ENCODE results near the gene C20orf204.

The C20orf204 gene

DNA sequence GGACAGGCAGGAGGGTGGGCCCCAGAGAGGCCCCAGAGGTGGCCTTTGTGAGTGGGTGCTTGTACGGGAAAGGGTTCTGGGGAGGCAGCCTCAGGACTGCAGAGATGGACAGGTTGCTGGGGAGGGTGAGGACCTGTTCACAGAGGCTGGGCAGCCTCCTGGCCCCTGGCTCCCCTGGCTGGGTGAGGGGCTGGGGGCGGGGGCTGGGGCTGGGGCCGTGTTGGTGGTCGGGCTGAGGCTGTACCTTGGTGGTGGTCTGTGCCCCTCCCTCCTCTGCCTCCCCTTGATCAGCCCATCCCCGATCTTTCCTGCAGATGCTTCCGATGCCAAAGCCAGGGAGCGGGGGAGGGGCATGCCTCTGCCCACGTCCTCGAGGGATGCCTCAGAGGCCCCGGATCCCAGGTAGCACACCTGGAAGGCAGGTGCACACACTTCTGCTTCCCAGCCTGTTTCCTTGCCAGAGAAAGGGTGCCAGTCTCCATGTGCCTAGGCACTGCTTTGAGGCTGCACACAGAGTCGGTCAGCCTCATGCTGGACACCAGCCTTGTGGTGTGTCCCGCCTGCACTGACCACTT lies 31.8 kb downstream of the C20orf204 start:
- Histone ChIP-seq H3K9ac (ENCODE audit: low read length in 2 of 2) (no peak overlapping the region), H3K4me1 (ENCODE audit: control insufficient read depth, insufficient read depth, low read length) (peaks cover 19% of the 10 kb centered on the region), H3K9me3 (ENCODE audit: control insufficient read depth in 2 of 2, low read length in 2 of 2) (no peaks in the 10 kb centered on the region), H3K36me3 (ENCODE audit: control insufficient read depth in 2 of 2, insufficient read depth in 2 of 2, low read length in 2 of 2) (peaks cover 0 to 2% of the 10 kb centered on the region in 2 donors), H3K27ac (ENCODE audit: low read length) (no peak overlapping the region), H3K4me3 (ENCODE audit: low read length in 2 of 2) (no peak overlapping the region), H3K27me3 (ENCODE audit: control insufficient read depth in 1 of 2, insufficient read depth in 2 of 2, low read length in 2 of 2) (no peaks in the 10 kb centered on the region)

GRCh38 chr20:64068386-64069208 lies 32.6 kb downstream of the C20orf204 start:
- Histone ChIP-seq H3K27ac (ENCODE audit: low read length) (no peak overlapping the region), H3K36me3 (ENCODE audit: control insufficient read depth in 2 of 2, insufficient read depth in 2 of 2, low read length in 2 of 2) (peaks cover 0 to 2% of the 10 kb centered on the region in 2 donors), H3K4me3 (ENCODE audit: low read length in 2 of 2) (no peak overlapping the region), H3K27me3 (ENCODE audit: control insufficient read depth in 1 of 2, insufficient read depth in 2 of 2, low read length in 2 of 2) (no peaks in the 10 kb centered on the region), H3K9me3 (ENCODE audit: control insufficient read depth in 2 of 2, low read length in 2 of 2) (no peaks in the 10 kb centered on the region), H3K9ac (ENCODE audit: low read length in 2 of 2) (no peak overlapping the region), H3K4me1 (ENCODE audit: control insufficient read depth, insufficient read depth, low read length) (peaks cover 17% of the 10 kb centered on the region)

- H3K27ac ChIP-seq (ENCODE audit: low read length), result no peak overlapping the region
Observed at GRCh38 chr20:64069209-64069613, 33.2 kb downstream of the C20orf204 start.

GRCh38 chr20:64069614-64070243 lies 33.7 kb downstream of the C20orf204 start:
- Histone ChIP-seq H3K4me3 (ENCODE audit: low read length in 2 of 2) (no peak overlapping the region), H3K36me3 (ENCODE audit: control insufficient read depth in 2 of 2, insufficient read depth in 2 of 2, low read length in 2 of 2) (peaks cover 0 to 2% of the 10 kb centered on the region in 2 donors), H3K27ac (ENCODE audit: low read length) (no peak overlapping the region), H3K4me1 (ENCODE audit: control insufficient read depth, insufficient read depth, low read length) (peaks cover 7% of the 10 kb centered on the region), H3K9me3 (ENCODE audit: control insufficient read depth in 2 of 2, low read length in 2 of 2) (no peaks in the 10 kb centered on the region), H3K9ac (ENCODE audit: low read length in 2 of 2) (no peak overlapping the region), H3K27me3 (ENCODE audit: control insufficient read depth in 1 of 2, insufficient read depth in 2 of 2, low read length in 2 of 2) (no peaks in the 10 kb centered on the region)

More at GRCh38 chr20:64069209-64069613, 33.2 kb downstream of the C20orf204 start:
- Histone ChIP-seq H3K27me3 (ENCODE audit: control insufficient read depth in 1 of 2, insufficient read depth in 2 of 2, low read length in 2 of 2) (no peaks in the 10 kb centered on the region), H3K4me1 (ENCODE audit: control insufficient read depth, insufficient read depth, low read length) (peaks cover 11% of the 10 kb centered on the region), H3K36me3 (ENCODE audit: control insufficient read depth in 2 of 2, insufficient read depth in 2 of 2, low read length in 2 of 2) (peaks cover 0 to 2% of the 10 kb centered on the region in 2 donors), H3K9ac (ENCODE audit: low read length in 2 of 2) (no peak overlapping the region), H3K9me3 (ENCODE audit: control insufficient read depth in 2 of 2, low read length in 2 of 2) (no peaks in the 10 kb centered on the region), H3K4me3 (ENCODE audit: low read length in 2 of 2) (no peak overlapping the region)

- H3K4me1 ChIP-seq (ENCODE audit: control insufficient read depth, insufficient read depth, low read length), result peaks cover 2% of the 10 kb centered on the region
- H3K27ac ChIP-seq (ENCODE audit: low read length), result no peak overlapping the region
- H3K27me3 ChIP-seq (ENCODE audit: control insufficient read depth in 1 of 2, insufficient read depth in 2 of 2, low read length in 2 of 2), result no peaks in the 10 kb centered on the region
- no peak overlapping the region for H3K9ac ChIP-seq (ENCODE audit: low read length in 2 of 2)
- H3K36me3 ChIP-seq (ENCODE audit: control insufficient read depth in 2 of 2, insufficient read depth in 2 of 2, low read length in 2 of 2), result peaks cover 0 to 2% of the 10 kb centered on the region in 2 donors
- H3K4me3 ChIP-seq (ENCODE audit: low read length in 2 of 2), result no peak overlapping the region
- no peaks in the 10 kb centered on the region for H3K9me3 ChIP-seq (ENCODE audit: control insufficient read depth in 2 of 2, low read length in 2 of 2)
Observed at GRCh38 chr20:64070244-64070993, 34.4 kb downstream of the C20orf204 start.

DNA sequence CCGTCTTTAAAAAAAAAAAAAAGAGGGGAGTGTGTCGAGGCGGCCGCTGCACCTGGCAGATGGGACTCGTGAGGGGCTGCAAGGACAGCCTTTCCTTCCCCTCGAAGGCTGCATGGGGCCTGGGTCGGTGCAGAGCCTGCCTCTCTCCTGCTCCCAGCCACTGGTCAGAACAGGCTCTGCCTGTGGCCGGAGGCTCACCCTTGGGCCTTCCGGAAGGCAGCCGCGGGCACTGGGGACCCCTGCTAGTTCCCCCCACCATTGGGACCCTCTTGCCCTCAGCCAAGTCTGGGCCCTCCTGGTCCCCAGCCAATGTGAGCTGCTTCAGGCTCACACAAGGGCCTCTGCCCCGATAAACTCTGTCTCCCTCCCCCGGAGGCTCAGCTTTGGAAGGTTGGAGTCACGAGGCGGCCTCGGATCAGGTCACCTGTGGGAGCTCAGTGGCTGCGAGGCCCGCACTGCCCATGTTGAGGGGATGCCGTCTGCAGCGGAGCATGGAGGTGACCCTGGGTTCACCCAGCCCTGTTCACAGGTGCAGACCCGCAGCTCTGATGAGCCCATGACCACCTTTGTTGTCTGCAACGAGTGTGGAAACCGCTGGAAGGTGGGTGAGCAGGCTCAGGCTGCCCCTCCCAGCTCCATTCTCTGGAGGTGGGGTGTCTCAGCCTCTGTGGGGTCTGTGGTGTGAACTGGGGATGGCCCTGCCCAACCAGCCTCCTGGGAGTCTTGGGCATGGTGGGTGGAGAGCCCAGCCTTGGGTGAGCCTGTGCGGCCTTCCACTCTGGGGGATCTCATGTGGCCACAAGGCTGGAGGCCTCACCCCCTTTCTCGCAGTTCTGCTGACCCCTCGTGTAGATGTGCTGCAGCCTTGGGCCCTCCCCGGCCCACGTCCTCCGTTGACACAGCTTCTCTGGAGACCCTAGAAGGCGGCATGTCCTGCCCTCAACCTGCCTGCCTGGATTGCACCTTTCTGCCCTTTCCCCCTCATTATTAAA lies 35.7 kb downstream of the C20orf204 start:
- Histone ChIP-seq H3K27ac (ENCODE audit: low read length) (no peak overlapping the region), H3K36me3 (ENCODE audit: control insufficient read depth in 2 of 2, insufficient read depth in 2 of 2, low read length in 2 of 2) (peaks cover 0 to 2% of the 10 kb centered on the region in 2 donors)

DNA sequence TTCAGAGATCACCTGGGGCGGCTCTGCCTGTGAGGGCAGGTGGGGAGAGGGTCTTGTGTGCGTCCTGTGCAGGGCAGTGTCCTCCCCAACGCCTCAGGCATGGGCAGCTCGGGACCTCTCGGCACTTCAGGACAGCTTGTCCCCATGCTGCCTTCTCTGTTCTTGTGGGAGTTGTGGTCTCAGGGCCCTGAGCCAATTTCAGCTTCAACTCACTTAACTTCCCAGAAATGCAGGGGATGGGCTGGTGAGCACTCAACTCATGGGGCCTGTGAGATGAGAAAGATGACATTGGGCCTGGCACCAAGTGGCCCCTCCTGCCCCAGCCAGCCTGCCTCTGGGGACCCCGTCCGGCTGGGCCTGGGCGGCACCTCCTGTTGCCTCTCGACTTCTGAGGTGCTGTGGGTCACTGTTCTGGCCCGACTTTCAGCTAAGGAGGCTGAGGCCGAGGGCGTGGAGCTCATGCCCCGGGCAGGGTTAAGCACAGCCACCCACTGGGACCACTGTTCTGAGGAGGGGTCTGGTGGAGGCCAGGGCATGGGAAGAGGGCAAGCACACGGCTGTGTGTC lies 36.6 kb downstream of the C20orf204 start:
- Histone ChIP-seq H3K27ac (ENCODE audit: low read length) (no peak overlapping the region), H3K9ac (ENCODE audit: low read length in 2 of 2) (no peak overlapping the region), H3K9me3 (ENCODE audit: control insufficient read depth in 2 of 2, low read length in 2 of 2) (no peaks in the 10 kb centered on the region), H3K27me3 (ENCODE audit: control insufficient read depth in 1 of 2, insufficient read depth in 2 of 2, low read length in 2 of 2) (no peaks in the 10 kb centered on the region), H3K36me3 (ENCODE audit: control insufficient read depth in 2 of 2, insufficient read depth in 2 of 2, low read length in 2 of 2) (peaks cover 0 to 2% of the 10 kb centered on the region in 2 donors), H3K4me3 (ENCODE audit: low read length in 2 of 2) (no peak overlapping the region), H3K4me1 (ENCODE audit: control insufficient read depth, insufficient read depth, low read length) (peaks cover 3% of the 10 kb centered on the region)

More for the DNA sequence above, 35.7 kb downstream of the C20orf204 start:
- Histone ChIP-seq H3K4me1 (ENCODE audit: control insufficient read depth, insufficient read depth, low read length) (no peaks in the 10 kb centered on the region), H3K9me3 (ENCODE audit: control insufficient read depth in 2 of 2, low read length in 2 of 2) (no peaks in the 10 kb centered on the region), H3K9ac (ENCODE audit: low read length in 2 of 2) (no peak overlapping the region), H3K4me3 (ENCODE audit: low read length in 2 of 2) (no peak overlapping the region), H3K27me3 (ENCODE audit: control insufficient read depth in 1 of 2, insufficient read depth in 2 of 2, low read length in 2 of 2) (no peaks in the 10 kb centered on the region)

GRCh38 chr20:64073476-64074183 lies 37.6 kb downstream of the C20orf204 start:
- Histone ChIP-seq H3K9ac (ENCODE audit: low read length in 2 of 2) (no peak overlapping the region), H3K27me3 (ENCODE audit: control insufficient read depth in 1 of 2, insufficient read depth in 2 of 2, low read length in 2 of 2) (no peaks in the 10 kb centered on the region), H3K4me1 (ENCODE audit: control insufficient read depth, insufficient read depth, low read length) (peaks cover 9% of the 10 kb centered on the region), H3K36me3 (ENCODE audit: control insufficient read depth in 2 of 2, insufficient read depth in 2 of 2, low read length in 2 of 2) (peaks cover 0 to 2% of the 10 kb centered on the region in 2 donors), H3K4me3 (ENCODE audit: low read length in 2 of 2) (no peak overlapping the region), H3K27ac (ENCODE audit: low read length) (no peak overlapping the region), H3K9me3 (ENCODE audit: control insufficient read depth in 2 of 2, low read length in 2 of 2) (no peaks in the 10 kb centered on the region)

DNA sequence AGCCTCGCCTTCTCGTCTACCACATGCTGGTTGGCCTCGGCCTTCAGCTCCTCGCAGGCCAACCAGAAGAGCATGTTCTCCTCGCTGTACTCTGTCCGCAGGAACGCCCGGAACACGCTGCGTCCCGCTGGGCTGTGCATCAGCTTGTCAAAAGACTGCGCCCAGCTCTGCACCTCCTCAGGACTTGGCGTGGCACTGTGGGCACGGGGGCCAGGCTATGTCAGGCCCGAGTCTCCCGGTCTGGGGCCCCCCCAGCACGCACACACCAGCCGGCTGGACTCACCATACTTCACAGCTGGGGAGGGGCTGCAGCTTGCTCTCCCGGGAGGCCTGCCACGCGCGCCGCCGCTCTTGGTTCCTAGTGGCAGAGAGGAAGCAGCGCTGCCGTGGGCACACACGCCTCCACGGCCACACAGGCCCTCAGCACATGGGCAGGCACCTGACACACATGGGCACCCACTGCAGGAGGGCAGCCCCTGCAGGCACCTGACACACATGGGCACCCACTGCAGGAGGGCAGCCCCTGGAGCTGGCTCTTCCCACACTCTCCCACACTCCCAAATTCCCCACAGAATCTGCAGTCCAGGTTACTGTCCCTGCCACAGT lies 38.3 kb downstream of the C20orf204 start:
- Histone ChIP-seq H3K9ac (ENCODE audit: low read length in 2 of 2) (no peak overlapping the region), H3K4me3 (ENCODE audit: low read length in 2 of 2) (no peak overlapping the region), H3K27ac (ENCODE audit: low read length) (no peak overlapping the region), H3K27me3 (ENCODE audit: control insufficient read depth in 1 of 2, insufficient read depth in 2 of 2, low read length in 2 of 2) (no peaks in the 10 kb centered on the region), H3K9me3 (ENCODE audit: control insufficient read depth in 2 of 2, low read length in 2 of 2) (no peaks in the 10 kb centered on the region), H3K36me3 (ENCODE audit: control insufficient read depth in 2 of 2, insufficient read depth in 2 of 2, low read length in 2 of 2) (peaks cover 0 to 2% of the 10 kb centered on the region in 2 donors), H3K4me1 (ENCODE audit: control insufficient read depth, insufficient read depth, low read length) (peaks cover 15% of the 10 kb centered on the region)
